ENCODE results near the gene FGR.
A peak's percentile ranks its signal among the peaks of the same experiment; 100 is the strongest.
"Not testable (repeated sequence)": the region's sequence is repeated elsewhere in the genome, so short reads cannot be mapped to it uniquely, and the experiment has no call there.

Gene FGR

DNA sequence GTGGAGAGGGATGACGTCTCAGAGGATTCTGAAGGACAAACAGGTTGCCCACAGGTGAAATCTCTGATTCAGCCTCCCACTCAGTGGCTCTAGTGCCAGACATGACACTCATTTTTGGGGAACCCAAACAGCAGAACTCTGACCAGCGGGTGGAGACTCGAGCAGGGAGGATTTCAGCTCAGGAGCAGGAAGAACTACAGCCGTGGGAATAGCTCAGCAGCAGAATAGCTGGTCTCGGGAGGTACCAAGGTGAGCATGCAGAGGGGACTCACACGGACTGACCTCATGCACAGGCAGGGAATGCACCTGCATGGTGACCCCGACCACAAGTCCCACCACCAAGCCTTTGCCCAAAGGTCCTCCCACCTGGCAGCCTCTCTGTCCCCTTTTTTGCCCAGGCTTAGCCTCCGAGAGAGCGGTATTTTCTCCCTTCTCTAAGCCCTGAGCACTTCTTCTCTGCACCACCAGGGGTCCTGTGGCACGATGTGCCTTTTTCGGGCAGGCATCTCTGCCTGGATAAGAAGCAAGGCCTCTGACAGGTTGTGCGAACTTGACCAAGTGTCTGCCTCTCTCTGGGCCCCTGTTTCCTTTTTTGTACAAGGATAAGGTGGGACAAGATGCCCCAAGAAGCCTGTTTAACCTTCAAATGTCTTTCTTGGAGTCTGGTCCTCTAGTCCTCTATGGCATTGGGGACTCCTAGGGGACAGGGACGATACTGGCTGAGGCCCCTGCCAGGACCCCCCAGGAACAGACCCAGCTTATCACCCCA is 8.8 kb upstream of the FGR start:
- Histone ChIP-seq H3K4me1 (ENCODE audit: insufficient read depth, insufficient read length) (peaks cover 10% of the 10 kb centered on the region), H3K4me3 (ENCODE audit: insufficient read length, low read depth) (no peak overlapping the region), H3K36me3 (ENCODE audit: insufficient read depth, insufficient read length, low read length) (no peaks in the 10 kb centered on the region), H3K27me3 (ENCODE audit: insufficient read depth, insufficient read length) (no peaks in the 10 kb centered on the region), H3K9ac (ENCODE audit: insufficient read length, low read depth) (no peak overlapping the region), H3K9me3 (ENCODE audit: insufficient read depth, low read length) (no peaks in the 10 kb centered on the region)
- DNase-seq (ENCODE audit: low read depth, low spot score), result no peak
- TF ChIP-seq YY1 (IDR thresholded peaks at IDR 0.05; ENCODE audit: insufficient read depth, insufficient read length), result no peak
- TF ChIP-seq SUZ12 (IDR thresholded peaks at IDR 0.05; ENCODE audit: extremely low read depth, insufficient read depth, insufficient read length), result no peak
- no peak for TF ChIP-seq ZNF274 (IDR thresholded peaks at IDR 0.05; ENCODE audit: low read depth, low read length)

DNA sequence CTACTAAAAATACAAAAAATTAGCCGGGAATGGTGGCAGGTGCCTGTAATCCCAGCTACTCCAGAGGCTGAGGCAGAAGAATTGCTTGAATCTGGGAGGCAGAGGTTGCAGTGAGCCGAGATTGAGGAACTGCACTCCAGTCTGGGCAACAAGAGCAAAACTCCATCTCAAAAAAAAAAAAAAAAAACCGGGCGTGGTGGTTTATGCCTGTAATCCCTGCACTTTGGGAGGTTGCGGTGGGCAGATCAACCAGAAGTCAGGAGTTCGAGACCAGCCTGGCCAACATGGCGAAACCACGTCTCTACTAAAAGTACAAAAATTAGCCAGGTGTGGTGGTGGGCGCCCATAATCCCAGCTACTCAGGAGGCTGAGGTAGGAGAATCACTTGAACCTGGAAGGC is 5.5 kb upstream of the FGR start:
- H3K36me3 ChIP-seq (ENCODE audit: insufficient read depth, insufficient read length, low read length); H3K4me3 ChIP-seq (ENCODE audit: insufficient read length, low read depth); DNase-seq (ENCODE audit: low read depth, low spot score); H3K9me3 ChIP-seq (ENCODE audit: insufficient read depth, low read length); H3K9ac ChIP-seq (ENCODE audit: insufficient read length, low read depth); H3K27me3 ChIP-seq (ENCODE audit: insufficient read depth, insufficient read length): not testable (repeated sequence)
- peaks cover 17% of the 10 kb centered on the region for H3K4me1 ChIP-seq (ENCODE audit: insufficient read depth, insufficient read length)

DNA sequence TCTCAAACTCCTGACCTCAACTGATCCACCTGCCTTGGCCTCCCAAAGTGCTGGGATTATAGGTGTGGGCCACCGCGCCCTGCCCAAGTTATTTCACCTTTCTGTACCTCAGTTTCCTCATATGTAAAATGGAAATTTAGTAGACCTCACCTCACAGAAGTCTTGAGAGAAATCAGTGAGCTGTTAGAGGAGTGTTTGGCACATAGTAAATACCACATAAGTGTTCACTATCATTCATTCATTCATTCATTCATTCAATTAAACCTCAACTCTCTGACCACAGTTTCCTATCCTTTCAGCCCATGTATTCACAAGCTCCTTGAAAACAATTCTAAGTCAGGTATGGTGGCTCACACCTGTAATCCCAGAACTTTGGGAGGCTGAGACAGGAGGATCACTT is 3.8 kb upstream of the FGR start:
- no peak for DNase-seq (ENCODE audit: low read depth, low spot score)
- Histone ChIP-seq H3K9me3 (ENCODE audit: insufficient read depth, low read length) (no peaks in the 10 kb centered on the region), H3K9ac (ENCODE audit: insufficient read length, low read depth) (no peak overlapping the region), H3K4me3 (ENCODE audit: insufficient read length, low read depth) (no peak overlapping the region), H3K36me3 (ENCODE audit: insufficient read depth, insufficient read length, low read length) (no peaks in the 10 kb centered on the region), H3K27me3 (ENCODE audit: insufficient read depth, insufficient read length) (peaks cover 12% of the 10 kb centered on the region), H3K4me1 (ENCODE audit: insufficient read depth, insufficient read length) (peaks cover 28% of the 10 kb centered on the region)
- no peak for TF ChIP-seq ZNF274 (IDR thresholded peaks at IDR 0.05; ENCODE audit: low read depth, low read length)
- no peak for TF ChIP-seq SUZ12 (IDR thresholded peaks at IDR 0.05; ENCODE audit: extremely low read depth, insufficient read depth, insufficient read length)
- TF ChIP-seq YY1 (IDR thresholded peaks at IDR 0.05; ENCODE audit: insufficient read depth, insufficient read length), result no peak

DNA sequence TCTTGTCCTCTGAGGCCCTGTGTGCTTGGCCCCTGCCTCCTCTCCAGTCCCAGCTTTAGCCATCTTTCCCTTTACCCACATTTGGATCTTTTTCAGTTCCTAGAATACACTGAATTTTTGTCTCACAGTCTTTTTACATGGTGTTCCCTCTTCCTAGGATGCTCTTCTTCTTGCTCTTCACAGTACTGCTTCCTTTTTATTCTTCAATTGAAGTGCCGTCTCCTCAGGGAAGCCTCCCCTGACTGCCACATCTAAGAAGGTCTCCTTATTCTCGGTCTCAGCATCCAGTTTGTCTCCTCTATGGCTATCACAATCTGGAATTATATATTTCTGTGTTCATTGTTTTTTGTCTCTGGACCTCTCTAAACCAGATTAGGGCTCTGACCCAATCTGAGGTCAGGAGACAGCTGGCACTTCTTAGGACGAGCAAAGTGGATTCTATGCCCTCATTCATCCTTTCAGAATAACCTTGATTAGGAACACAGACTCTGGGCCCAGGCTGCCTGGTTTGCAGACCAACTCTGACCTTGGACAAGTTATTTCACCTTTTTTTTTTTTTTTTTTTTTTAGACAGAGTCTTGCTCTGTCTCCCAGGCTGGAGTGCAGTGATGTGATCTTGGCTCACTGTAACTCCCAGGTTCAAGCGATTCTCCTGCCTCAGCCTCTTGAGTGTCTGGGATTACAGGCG is 3.2 kb upstream of the FGR start:
- peaks cover 29% of the 10 kb centered on the region for H3K4me1 ChIP-seq (ENCODE audit: insufficient read depth, insufficient read length)
- no peak for DNase-seq (ENCODE audit: low read depth, low spot score)
- peaks cover 18% of the 10 kb centered on the region for H3K27me3 ChIP-seq (ENCODE audit: insufficient read depth, insufficient read length)
- H3K9me3 ChIP-seq (ENCODE audit: insufficient read depth, low read length), result no peaks in the 10 kb centered on the region
- TF ChIP-seq YY1 (IDR thresholded peaks at IDR 0.05; ENCODE audit: insufficient read depth, insufficient read length) (no peak), ZNF274 (IDR thresholded peaks at IDR 0.05; ENCODE audit: low read depth, low read length) (no peak), SUZ12 (IDR thresholded peaks at IDR 0.05; ENCODE audit: extremely low read depth, insufficient read depth, insufficient read length) (no peak)
- no peak overlapping the region for H3K4me3 ChIP-seq (ENCODE audit: insufficient read length, low read depth)
- no peak overlapping the region for H3K9ac ChIP-seq (ENCODE audit: insufficient read length, low read depth)
- H3K36me3 ChIP-seq (ENCODE audit: insufficient read depth, insufficient read length, low read length), result no peaks in the 10 kb centered on the region

DNA sequence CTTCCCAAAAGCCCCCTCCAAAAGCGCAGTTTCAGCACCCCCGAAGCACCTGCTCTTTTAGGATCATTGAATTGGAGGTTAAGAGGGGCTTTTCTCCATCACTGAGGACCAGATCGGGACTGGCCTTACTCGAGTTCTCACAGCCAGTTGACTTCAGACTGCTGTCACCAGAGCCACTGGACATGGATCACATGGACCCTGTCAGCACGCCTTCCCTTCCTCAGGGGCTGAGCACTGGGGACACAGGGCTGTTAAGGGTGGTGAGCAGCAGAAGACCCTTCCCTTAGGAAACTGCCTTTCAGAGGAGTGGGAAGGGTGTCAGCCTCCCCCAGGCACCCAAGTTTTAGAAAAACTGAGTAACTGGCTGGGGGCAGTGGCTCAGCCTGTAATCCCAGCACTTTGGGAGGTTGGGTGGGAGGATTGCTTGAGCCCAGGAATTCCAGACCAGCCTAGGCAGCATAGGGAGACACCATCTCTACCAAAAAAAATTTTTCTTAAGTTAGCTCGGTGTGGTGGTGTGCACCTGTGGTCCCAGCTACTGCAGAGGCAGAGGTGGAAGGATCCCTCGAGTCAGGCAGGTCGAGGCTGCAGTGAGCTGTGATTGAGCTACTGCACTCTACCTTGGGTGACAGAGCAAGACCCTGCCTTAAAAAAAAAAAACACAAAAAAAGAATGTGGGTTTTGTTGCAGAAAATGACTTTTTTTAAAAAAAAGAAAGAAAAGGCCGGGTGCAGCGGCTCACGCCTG is 584 bp upstream of the FGR start:
- DNase-seq (ENCODE audit: low read depth, low spot score), result no peak
- H3K9me3 ChIP-seq (ENCODE audit: insufficient read depth, low read length), result no peaks in the 10 kb centered on the region
- peaks cover 41% of the 10 kb centered on the region for H3K4me1 ChIP-seq (ENCODE audit: insufficient read depth, insufficient read length)
- H3K36me3 ChIP-seq (ENCODE audit: insufficient read depth, insufficient read length, low read length), result no peaks in the 10 kb centered on the region
- H3K4me3 ChIP-seq (ENCODE audit: insufficient read length, low read depth), result no peak overlapping the region
- H3K27me3 ChIP-seq (ENCODE audit: insufficient read depth, insufficient read length), result peaks cover 26% of the 10 kb centered on the region
- peak overlapping the region; percentile 11 for H3K9ac ChIP-seq (ENCODE audit: insufficient read length, low read depth)
- TF ChIP-seq SUZ12 (IDR thresholded peaks at IDR 0.05; ENCODE audit: extremely low read depth, insufficient read depth, insufficient read length) (no peak), ZNF274 (IDR thresholded peaks at IDR 0.05; ENCODE audit: low read depth, low read length) (no peak), YY1 (IDR thresholded peaks at IDR 0.05; ENCODE audit: insufficient read depth, insufficient read length) (no peak)

DNA sequence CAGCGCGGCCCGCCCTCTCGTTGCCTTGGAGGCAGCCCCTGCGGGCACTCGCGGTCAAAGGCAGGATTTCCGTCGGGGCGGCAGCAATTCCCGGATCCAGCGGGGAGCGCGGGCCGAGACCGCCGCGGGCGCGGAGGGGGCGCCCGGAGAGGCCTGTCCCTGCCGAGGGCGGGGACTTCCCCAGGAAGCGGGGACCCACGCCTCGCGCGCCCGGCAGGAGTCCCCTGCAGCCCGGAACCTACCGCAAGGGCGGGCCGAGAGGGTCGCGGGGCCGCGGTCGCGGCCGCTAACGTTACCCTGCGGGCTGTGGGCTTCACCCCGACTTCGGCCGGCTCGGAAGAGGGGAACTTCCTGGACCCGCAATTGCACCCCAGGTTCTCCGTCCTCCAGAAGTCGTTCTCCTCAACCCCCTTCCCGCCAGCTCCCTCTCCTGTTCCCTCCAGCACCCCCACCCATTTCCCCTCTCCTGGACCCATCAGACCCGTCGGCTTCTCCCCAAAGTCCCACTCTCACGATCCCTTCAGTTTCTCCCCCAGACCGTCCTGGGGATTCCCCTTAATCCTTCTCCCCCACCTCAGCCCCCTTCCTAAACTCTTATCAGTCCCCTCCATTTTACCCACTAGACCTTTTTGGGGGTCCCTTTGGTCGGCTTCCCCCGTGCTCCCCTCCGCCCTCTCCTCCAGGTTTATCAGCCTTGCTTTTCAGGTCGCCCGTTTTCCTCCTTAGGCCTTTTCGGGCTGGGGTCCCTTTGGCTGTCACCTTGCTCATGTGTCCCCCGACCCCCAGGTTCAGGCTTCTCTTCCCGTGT is 604 bp downstream of the FGR start:
- Histone ChIP-seq H3K27me3 (ENCODE audit: insufficient read depth, insufficient read length) (peaks cover 26% of the 10 kb centered on the region), H3K36me3 (ENCODE audit: insufficient read depth, insufficient read length, low read length) (no peaks in the 10 kb centered on the region), H3K9ac (ENCODE audit: insufficient read length, low read depth) (peak overlapping the region; percentile 89), H3K4me1 (ENCODE audit: insufficient read depth, insufficient read length) (peaks cover 38% of the 10 kb centered on the region), H3K4me3 (ENCODE audit: insufficient read length, low read depth) (peak overlapping the region; percentile 52), H3K9me3 (ENCODE audit: insufficient read depth, low read length) (no peaks in the 10 kb centered on the region)
- no peak for DNase-seq (ENCODE audit: low read depth, low spot score)
- no peak for TF ChIP-seq ZNF274 (IDR thresholded peaks at IDR 0.05; ENCODE audit: low read depth, low read length)
- no peak for TF ChIP-seq SUZ12 (IDR thresholded peaks at IDR 0.05; ENCODE audit: extremely low read depth, insufficient read depth, insufficient read length)
- TF ChIP-seq YY1 (IDR thresholded peaks at IDR 0.05; ENCODE audit: insufficient read depth, insufficient read length), result no peak

Data from NT2/D1 (cell line).